PC-9 (cell line): Measurements from ENCODE around the gene FCRLB. TPM values are rescaled to one million over a fixed set of nuclear protein-coding genes. Genes with fewer than 3 reads are reported as not detected.

Source experiments
- BruUV-seq: library from RNA; stranded (reverse); fragments of 400-500 nt; replicated peaks from 2 replicates; lab custom pipeline; 2021; lab: Mats Ljungman, UMichigan
- CTCF ChIA-PET: fragments of 300-600 bp; sonication (Branson Sonifier 250); formaldehyde crosslinking; loops from one replicate; lab custom pipeline; 2022; ENCODE audit warnings: antibody characterized with exemption; lab: Charles Lee
- POLR2A ChIA-PET: fragments of 300-600 bp; sonication (Branson Sonifier 250); formaldehyde crosslinking; loops from one replicate; lab custom pipeline; 2022; ENCODE audit warnings: antibody characterized with exemption; ENCODE audit not compliant: unreplicated experiment; lab: Charles Lee
- DNase-seq, 2 experiments: peaks; one replicate each; pipeline versions ENCODE4 v3.0.0 to v3.0.0-alpha.2; 2015 to 2022; ENCODE audit warnings: mixed read lengths in 1 of 2
- H2AFZ ChIP-seq: fragments of 200-600 bp; sonication (generic); 2 replicates; pipeline ENCODE4 v1.8.1; 2017; ENCODE audit warnings: antibody characterized with exemption
- H3F3A ChIP-seq: fragments of 200-600 bp; sonication (generic); 2 replicates; pipeline ENCODE4 v1.8.1; 2017; ENCODE audit warnings: antibody characterized with exemption, mild to moderate bottlenecking, low read depth; ENCODE audit not compliant: insufficient read depth
- H3K27ac ChIP-seq: fragments of 200-600 bp; sonication (generic); 2 replicates; pipeline ENCODE4 v1.6.1; 2016; ENCODE audit warnings: mixed run types
- H3K27me3 ChIP-seq: fragments of 200-600 bp; sonication (generic); 2 replicates; pipeline ENCODE4 v1.6.1; 2016; ENCODE audit warnings: low read depth, mixed run types; ENCODE audit not compliant: insufficient read depth
- H3K36me3 ChIP-seq: fragments of 200-600 bp; sonication (generic); 2 replicates; pipeline ENCODE4 v1.6.1; 2016; ENCODE audit warnings: low read depth, mixed run types
- H3K4me1 ChIP-seq: fragments of 200-600 bp; sonication (generic); replicated peaks from 2 replicates; pipeline ENCODE4 v1.6.1; 2016; ENCODE audit warnings: mixed run types; ENCODE audit not compliant: insufficient read depth
- H3K4me2 ChIP-seq: fragments of 200-600 bp; sonication (generic); 2 replicates; pipeline ENCODE4 v1.6.1; 2017; ENCODE audit warnings: mixed run types
- H3K4me3 ChIP-seq: fragments of 200-600 bp; sonication (generic); 2 replicates; pipeline ENCODE4 v1.6.1; 2016; ENCODE audit warnings: mixed run types
- H3K79me2 ChIP-seq: fragments of 200-600 bp; sonication (generic); 2 replicates; pipeline ENCODE4 v1.6.1; 2017; ENCODE audit warnings: low read depth, mixed run types
- H3K9me2 ChIP-seq: fragments of 200-600 bp; sonication (generic); 2 replicates; pipeline ENCODE4 v1.8.1; 2017; ENCODE audit warnings: mild to moderate bottlenecking; ENCODE audit not compliant: insufficient read depth
- H3K9me3 ChIP-seq: fragments of 200-600 bp; sonication (generic); 2 replicates; pipeline ENCODE4 v1.8.1; 2016; ENCODE audit warnings: low read depth; ENCODE audit not compliant: insufficient read depth
- H4K20me1 ChIP-seq: fragments of 200-600 bp; sonication (generic); 2 replicates; pipeline ENCODE4 v1.8.1; 2017; ENCODE audit not compliant: insufficient read depth
- EZH2 ChIP-seq: fragments of 200-600 bp; sonication (generic); IDR thresholded peaks from 2 replicates; pipeline ENCODE4 v1.8.0; 2017; ENCODE audit warnings: antibody characterized with exemption, low read depth
- intact Hi-C: fragments of 100-400 bp; cut with micrococcal nuclease; formaldehyde crosslinking; loops from one replicate; pipeline ENCODE4 v1.10.0; 2022; ENCODE audit not compliant: unreplicated experiment
- total RNA-seq: library from RNA; stranded (reverse); gene quantifications from 2 replicates; pipeline ENCODE4 v1.2.3, GENCODE V29; 2021
- TF ChIP-seq, protein P1 (sequence below): fragments of 200-600 bp; sonication (generic); conservative IDR thresholded peaks from 2 replicates; pipeline ENCODE4 v1.6.1; 2017; ENCODE audit warnings: mixed run types, antibody characterized with exemption, mild to moderate bottlenecking, moderate library complexity

Gene FCRLB
- total RNA-seq, 1 experiment from 2014 or later: 1.0 TPM

GRCh38 chr1:161728376-161729226 is 7.3 kb downstream of the FCRLB start:
- Histone ChIP-seq H3K4me1 (peaks cover 64% of the 10 kb centered on the region), H3K27me3 (no peaks in the 10 kb centered on the region), H2AFZ (no peak overlapping the region), H3K4me3 (no peak overlapping the region), H4K20me1 (no peaks in the 10 kb centered on the region), H3K9me3 (no peaks in the 10 kb centered on the region), H3K79me2 (peaks cover 18% of the 10 kb centered on the region), H3K9me2 (no peaks in the 10 kb centered on the region), H3K27ac (no peak overlapping the region; the same call in 1 of the 2 replicates), H3K4me2 (peak overlapping the region; percentile 48), H3F3A (peaks cover 38% of the 10 kb centered on the region), H3K36me3 (no peaks in the 10 kb centered on the region)
- ChIA-PET CTCF (no interaction called here), POLR2A (no interaction called here)
- no TSS peak for BruUV-seq
- no peak for DNase-seq
- no peak for TF ChIP-seq EZH2
- TF ChIP-seq, protein P1, sequence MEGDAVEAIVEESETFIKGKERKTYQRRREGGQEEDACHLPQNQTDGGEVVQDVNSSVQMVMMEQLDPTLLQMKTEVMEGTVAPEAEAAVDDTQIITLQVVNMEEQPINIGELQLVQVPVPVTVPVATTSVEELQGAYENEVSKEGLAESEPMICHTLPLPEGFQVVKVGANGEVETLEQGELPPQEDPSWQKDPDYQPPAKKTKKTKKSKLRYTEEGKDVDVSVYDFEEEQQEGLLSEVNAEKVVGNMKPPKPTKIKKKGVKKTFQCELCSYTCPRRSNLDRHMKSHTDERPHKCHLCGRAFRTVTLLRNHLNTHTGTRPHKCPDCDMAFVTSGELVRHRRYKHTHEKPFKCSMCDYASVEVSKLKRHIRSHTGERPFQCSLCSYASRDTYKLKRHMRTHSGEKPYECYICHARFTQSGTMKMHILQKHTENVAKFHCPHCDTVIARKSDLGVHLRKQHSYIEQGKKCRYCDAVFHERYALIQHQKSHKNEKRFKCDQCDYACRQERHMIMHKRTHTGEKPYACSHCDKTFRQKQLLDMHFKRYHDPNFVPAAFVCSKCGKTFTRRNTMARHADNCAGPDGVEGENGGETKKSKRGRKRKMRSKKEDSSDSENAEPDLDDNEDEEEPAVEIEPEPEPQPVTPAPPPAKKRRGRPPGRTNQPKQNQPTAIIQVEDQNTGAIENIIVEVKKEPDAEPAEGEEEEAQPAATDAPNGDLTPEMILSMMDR: no peak
- intact Hi-C loops: no loop called here

GRCh38 chr1:161730050-161730564 is 8.8 kb downstream of the FCRLB start:
- intact Hi-C loops: no loop called here
- BruUV-seq: no TSS peak
- Histone ChIP-seq H3F3A (peaks cover 45% of the 10 kb centered on the region), H3K9me2 (no peaks in the 10 kb centered on the region), H3K4me1 (peaks cover 65% of the 10 kb centered on the region), H2AFZ (peak overlapping the region; percentile 37), H4K20me1 (no peaks in the 10 kb centered on the region), H3K27me3 (no peaks in the 10 kb centered on the region), H3K27ac (peak overlapping the region; percentile 74), H3K9me3 (no peaks in the 10 kb centered on the region), H3K4me2 (peak overlapping the region; percentile 48), H3K4me3 (no peak overlapping the region), H3K79me2 (peaks cover 17% of the 10 kb centered on the region), H3K36me3 (no peaks in the 10 kb centered on the region)
- no peak for TF ChIP-seq EZH2
- TF ChIP-seq, protein P1: no peak
- peak in 1 of 2 experiments; percentile 70 for DNase-seq
- CTCF ChIA-PET: interaction anchor here (0.6 kb wide), 1 partner anchor 307 kb away, joined by 4 read pairs; no protein-coding TSS in a partner anchor
- POLR2A ChIA-PET: no interaction called here

GRCh38 chr1:161731241-161731640 is 9.9 kb downstream of the FCRLB start:
- peak overlapping the region; percentile 74 for H3K27ac ChIP-seq

More at GRCh38 chr1:161731241-161731640, 9.9 kb downstream of the FCRLB start:
- Histone ChIP-seq H3K4me1 (peaks cover 69% of the 10 kb centered on the region), H4K20me1 (no peaks in the 10 kb centered on the region), H3K79me2 (peaks cover 9% of the 10 kb centered on the region), H3K9me3 (no peaks in the 10 kb centered on the region), H3K27me3 (no peaks in the 10 kb centered on the region), H2AFZ (no peak overlapping the region), H3F3A (peaks cover 51% of the 10 kb centered on the region), H3K9me2 (no peaks in the 10 kb centered on the region), H3K4me2 (peak overlapping the region; percentile 48; the same call in 1 of the 2 replicates), H3K36me3 (no peaks in the 10 kb centered on the region), H3K4me3 (no peak overlapping the region)
- TF ChIP-seq EZH2: no peak
- TF ChIP-seq, protein P1: no peak
- ChIA-PET CTCF (no interaction called here), POLR2A (no interaction called here)
- DNase-seq: no peak
- no TSS peak for BruUV-seq
- intact Hi-C loops: no loop called here
